Vagina (tissue), 2 donors: Measurements from ENCODE around the gene FAM227A.

ENCODE experiments used
- POLR2A ChIP-seq, 2 donors: fragments of 450-650 bp; IDR thresholded peaks; one replicate each; pipeline ENCODE4 v1.6.1; 2017; ENCODE audit warnings: antibody characterized with exemption in 2 of 2, mild to moderate bottlenecking in 2 of 2, moderate library complexity in 2 of 2
- POLR2AphosphoS5 ChIP-seq, 2 donors: sonication (generic); formaldehyde crosslinking; IDR thresholded peaks; one replicate each; pipeline ENCODE4 v1.9.0; 2017; ENCODE audit warnings: antibody characterized with exemption in 2 of 2, mild to moderate bottlenecking in 2 of 2, low read depth in 1 of 2; ENCODE audit not compliant: insufficient read depth in 1 of 2
- TF ChIP-seq, protein P1 (sequence below), 3 experiments: fragments of 450-650 bp in 2 of 3; fragments of 200-600 bp in 1 of 3; sonication (generic) in 1 of 3; IDR thresholded peaks; one replicate each; pipeline ENCODE4 v1.5.1; 2017 to 2019; ENCODE audit warnings: antibody characterized with exemption in 3 of 3, mild to moderate bottlenecking in 2 of 3, moderate library complexity in 2 of 3

DNA sequence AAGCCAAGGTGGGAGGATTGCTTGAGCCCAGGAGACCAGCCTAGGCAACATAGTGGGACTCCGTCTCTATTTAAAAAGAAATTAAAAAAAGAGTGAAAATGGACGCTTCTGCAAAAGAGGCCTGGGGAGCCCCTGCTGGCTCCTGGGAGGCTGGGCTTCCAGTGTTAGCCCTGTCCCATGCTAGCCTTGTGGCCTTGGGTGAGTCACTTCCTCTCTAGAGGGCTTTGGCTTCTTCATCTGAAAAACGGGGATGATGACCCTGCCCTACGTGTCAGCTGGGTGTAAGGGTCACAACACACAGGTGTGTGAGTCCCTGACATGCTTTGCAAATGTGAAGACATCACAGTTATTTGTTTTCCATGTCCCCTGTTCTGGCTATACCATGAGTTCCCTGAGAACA is 32.8 kb downstream of the FAM227A start:
- no peak for TF ChIP-seq POLR2AphosphoS5 (IDR thresholded peaks at IDR 0.05; ENCODE audit: insufficient read depth in 1 of 2, low read depth in 1 of 2)
- TF ChIP-seq, protein P1, sequence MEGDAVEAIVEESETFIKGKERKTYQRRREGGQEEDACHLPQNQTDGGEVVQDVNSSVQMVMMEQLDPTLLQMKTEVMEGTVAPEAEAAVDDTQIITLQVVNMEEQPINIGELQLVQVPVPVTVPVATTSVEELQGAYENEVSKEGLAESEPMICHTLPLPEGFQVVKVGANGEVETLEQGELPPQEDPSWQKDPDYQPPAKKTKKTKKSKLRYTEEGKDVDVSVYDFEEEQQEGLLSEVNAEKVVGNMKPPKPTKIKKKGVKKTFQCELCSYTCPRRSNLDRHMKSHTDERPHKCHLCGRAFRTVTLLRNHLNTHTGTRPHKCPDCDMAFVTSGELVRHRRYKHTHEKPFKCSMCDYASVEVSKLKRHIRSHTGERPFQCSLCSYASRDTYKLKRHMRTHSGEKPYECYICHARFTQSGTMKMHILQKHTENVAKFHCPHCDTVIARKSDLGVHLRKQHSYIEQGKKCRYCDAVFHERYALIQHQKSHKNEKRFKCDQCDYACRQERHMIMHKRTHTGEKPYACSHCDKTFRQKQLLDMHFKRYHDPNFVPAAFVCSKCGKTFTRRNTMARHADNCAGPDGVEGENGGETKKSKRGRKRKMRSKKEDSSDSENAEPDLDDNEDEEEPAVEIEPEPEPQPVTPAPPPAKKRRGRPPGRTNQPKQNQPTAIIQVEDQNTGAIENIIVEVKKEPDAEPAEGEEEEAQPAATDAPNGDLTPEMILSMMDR (IDR thresholded peaks at IDR 0.05) = no peak
- TF ChIP-seq POLR2A (IDR thresholded peaks at IDR 0.05) = no peak
